NOMO-1 treated with dmso at 0.1 percent for 144 hours (cell line): ENCODE measurements around the gene GABARAPL2.
"Not testable (repeated sequence)": the region's sequence is repeated elsewhere in the genome, so short reads cannot be mapped to it uniquely, and the experiment has no call there.

ENCODE experiments used
- DNase-seq: peaks from one replicate; lab custom pipeline; 2025; ENCODE audit not compliant: unreplicated experiment; lab: John Stamatoyannopoulos, UW

GABARAPL2 gene

GRCh38 chr16:75566040-75566757 is at the start of gene GABARAPL2:
GABARAPL2 (plus strand) TSS chr16:75566379; CDS start chr16:75566487, 108 bp downstream.
- peak; percentile 83 for DNase-seq

DNA sequence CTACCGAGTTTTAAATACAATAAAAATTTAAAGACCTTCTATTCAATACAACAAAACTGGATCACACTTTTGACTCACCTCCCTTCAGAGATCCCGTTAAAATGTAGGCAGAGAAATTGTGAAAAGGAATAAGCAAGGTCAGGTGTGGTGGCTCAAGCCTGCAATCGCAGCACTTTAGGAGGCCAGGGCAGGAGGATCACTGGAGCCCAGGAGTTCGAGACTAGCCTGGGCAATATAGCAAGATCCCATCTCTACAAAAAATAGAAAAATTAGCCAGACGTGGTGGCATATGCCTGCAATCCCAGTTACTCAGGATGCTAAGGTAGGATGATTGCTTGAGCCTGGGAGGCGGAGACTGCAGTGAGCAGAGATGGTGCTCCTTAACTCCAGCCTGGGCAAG is 47.0 kb upstream of the GABARAPL2 start:
- no peak for DNase-seq

DNA sequence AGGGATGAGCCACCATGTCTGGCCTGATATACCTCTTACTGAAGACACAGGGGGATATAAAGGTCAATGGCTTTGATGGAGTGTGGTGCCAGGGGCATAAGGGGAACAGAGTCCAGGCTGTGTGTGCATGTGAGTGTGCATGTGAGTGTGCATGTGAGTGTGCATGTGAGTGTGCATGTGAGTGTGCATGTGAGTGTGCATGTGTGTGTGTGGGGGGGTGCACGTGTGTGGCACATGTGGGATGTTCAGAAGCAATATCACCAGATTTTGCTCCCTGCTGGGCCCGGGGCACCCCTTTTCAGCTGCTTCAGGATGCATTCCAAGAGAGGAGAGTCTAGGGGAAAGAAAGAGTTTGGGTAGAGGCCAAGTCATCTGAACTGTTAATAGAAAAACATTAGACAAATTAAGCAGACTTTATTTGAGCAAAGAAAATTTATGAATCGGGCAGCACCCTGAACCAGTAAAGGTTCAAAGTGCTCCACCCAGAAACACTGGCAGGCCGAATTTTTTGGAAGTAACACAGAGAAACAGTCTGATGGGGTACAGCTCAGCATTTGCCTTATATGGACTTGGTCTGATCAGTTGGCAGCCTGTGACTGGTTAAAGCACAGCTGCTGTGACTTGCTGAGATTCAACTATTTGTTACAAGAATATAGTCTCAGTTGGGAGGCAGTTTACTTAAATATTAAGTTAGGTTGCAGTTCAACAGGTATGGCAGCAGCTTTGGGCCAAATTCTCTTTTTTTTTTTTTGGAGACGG is 40.0 kb upstream of the GABARAPL2 start:
- no peak for DNase-seq

DNA sequence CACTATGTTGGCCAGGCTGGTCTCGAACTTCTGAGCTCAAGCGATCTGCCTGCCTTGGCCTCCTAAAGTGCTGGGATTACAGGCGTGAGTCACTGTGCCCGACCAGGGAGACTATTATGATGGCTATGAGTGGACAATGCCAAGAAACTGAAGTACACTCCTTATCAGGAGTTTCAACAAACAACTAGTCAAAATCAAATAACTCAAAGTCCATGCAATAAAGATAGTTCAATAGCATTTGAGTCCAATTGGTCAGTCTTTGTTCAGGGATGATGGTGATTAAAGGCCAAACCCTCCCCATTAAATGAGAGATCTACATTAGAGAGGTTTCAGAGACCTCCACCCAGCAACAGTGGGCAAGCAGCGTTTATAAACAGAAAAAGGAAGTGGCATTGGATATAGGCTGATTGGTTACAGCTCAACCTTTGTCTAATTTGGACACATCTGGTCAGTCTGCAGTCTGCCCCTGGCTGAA is 38.3 kb upstream of the GABARAPL2 start:
- DNase-seq = no peak

- DNase-seq = no peak
Observed at GRCh38 chr16:75529056-75529905, 36.9 kb upstream of the GABARAPL2 start.

- no peak for DNase-seq
Observed at GRCh38 chr16:75529959-75530358, 36.2 kb upstream of the GABARAPL2 start.

DNA sequence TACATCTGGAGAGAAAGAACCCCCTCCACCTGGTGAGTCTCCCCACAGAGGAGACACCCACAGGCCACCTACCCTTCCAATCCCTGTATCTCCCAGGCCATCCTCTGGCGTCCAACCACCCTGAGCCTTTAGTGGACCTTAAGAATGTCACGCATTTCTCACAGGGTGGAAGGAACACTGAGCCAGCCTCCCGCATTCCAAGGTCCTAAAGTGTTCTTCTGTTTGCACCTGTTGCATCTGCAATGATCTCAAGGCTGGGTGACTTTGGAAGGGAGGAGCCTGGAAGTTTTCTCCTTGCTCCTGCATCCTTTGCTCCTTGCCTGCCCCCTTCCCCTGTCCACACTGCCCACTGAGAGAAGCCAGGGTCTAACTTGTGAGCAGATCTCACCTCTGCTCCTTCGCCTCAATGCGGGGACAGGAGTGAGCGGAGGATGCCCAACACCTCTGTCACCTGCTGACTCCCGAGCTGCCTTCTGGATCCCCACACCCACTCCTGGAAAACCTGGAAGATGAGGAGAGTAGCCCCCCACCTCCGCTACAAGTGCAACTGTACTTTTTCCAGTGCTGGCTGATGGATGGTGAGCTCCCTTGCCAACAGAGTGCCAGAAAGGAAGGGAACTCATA is 33.9 kb upstream of the GABARAPL2 start:
- no peak for DNase-seq

- DNase-seq = no peak
Observed at GRCh38 chr16:75532791-75533190, 33.4 kb upstream of the GABARAPL2 start.

- DNase-seq = no peak
Observed at GRCh38 chr16:75534560-75535205, 31.5 kb upstream of the GABARAPL2 start.

- no peak for DNase-seq
Observed at GRCh38 chr16:75535211-75535843, 30.9 kb upstream of the GABARAPL2 start.

DNA sequence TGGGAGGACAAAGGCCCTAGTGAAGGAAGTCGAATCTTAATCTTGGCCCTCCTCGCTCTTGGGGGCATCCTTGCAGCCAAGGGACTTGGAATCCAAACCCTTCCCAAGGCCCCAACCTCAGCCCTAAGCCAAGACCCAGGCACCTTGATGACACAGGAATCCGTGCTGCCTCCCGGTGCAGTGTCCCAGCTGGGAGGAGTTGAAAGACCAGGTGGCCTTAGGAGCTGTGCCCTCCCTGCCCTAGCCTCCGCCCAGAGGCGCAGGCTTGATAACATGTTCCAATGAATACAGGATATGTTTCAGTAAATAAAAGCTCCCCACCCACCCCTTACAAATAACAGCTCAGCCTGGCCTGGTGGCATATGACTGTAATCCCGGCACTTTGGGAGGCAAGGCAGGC is 30.3 kb upstream of the GABARAPL2 start, which contains the start of gene CHST5:
Gene CHST5, minus strand, starts transcription at position 208 of the 400 bp plus-strand sequence. CDS start 5,724 bp downstream, outside the sequence.
- DNase-seq = no peak

DNA sequence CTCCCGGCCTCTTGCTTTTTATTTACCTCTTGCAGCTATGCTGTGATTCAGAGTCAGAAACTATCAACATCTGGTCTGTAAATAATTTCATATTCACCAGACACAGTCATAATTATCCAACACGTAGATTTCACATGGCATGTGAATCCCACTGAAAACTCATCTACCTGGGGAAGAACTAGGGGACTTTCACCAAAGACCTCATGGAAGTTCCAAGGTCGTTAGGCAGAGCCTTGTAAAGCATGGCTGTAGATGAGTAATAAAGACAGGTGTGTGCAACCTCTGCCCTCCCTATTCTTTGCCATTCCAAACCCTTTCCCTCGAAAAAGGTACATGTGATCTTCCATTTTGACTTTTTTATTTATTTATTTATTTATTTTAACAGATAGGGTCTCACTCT is 28.4 kb upstream of the GABARAPL2 start:
- no peak for DNase-seq

DNA sequence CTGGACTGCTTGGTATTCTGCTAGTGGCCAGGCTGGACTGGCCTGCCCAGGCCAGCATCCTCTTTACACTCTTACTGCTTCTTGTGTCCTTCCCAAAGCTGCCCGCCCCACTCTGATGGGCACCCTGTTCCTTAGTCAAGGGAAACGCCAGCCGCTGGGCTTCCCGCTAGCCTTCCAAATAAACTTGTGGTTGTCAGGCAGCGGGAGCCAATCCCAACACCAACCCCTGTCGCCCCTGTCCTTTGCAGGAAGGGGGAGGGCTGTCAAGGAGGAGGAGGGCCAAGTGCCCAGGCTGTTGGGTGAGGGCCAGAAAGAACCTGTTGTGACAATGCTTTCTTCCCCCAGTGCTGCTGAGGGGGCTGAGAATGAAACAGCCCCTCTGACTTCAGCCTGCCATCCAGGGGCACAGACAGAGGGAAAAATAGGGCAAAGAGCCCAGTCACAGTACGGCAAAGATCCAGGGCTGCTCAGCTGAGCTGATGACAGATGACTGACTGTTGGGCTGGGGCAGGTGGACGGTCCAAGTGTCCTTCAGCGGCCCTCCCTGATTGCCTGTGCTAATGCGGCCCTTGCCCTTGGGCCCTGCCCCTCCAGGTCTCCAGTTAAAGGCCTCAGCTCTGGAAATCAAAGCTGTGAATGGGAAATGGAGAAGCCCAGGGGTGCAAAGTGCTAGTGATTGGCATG is 27.2 kb upstream of the GABARAPL2 start:
- not testable (repeated sequence) for DNase-seq

GRCh38 chr16:75541236-75541635 is 24.9 kb upstream of the GABARAPL2 start:
- no peak for DNase-seq

GRCh38 chr16:75542462-75542861 is 23.7 kb upstream of the GABARAPL2 start:
- DNase-seq = not testable (repeated sequence)

GRCh38 chr16:75545879-75546278 is 20.3 kb upstream of the GABARAPL2 start:
- not testable (repeated sequence) for DNase-seq

GRCh38 chr16:75546293-75546692 is 19.9 kb upstream of the GABARAPL2 start:
- DNase-seq = no peak

DNA sequence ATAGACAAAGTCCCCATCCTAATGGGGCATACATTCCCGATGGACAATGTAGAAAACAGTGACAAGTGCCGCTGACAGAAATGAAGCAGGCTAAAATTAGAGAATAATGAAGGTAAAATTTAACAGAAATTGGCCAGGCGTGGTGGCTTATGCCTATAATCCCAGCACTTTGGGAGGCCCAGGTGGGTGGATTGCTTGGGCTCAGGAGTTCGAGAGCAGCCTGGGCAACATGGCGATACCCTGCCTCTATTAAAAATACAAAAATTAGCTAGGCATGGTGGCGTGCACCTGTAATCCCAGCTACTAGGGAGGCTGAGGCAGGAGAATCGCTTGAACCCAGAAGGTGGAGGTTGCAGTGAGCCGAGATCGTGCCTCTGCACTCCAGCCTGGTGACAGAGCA is 17.7 kb upstream of the GABARAPL2 start:
- not testable (repeated sequence) for DNase-seq

- peak; percentile 88 for DNase-seq
Observed at GRCh38 chr16:75550211-75550662, 15.9 kb upstream of the GABARAPL2 start.
